Measurements from ENCODE around the gene CASK.

DNA sequence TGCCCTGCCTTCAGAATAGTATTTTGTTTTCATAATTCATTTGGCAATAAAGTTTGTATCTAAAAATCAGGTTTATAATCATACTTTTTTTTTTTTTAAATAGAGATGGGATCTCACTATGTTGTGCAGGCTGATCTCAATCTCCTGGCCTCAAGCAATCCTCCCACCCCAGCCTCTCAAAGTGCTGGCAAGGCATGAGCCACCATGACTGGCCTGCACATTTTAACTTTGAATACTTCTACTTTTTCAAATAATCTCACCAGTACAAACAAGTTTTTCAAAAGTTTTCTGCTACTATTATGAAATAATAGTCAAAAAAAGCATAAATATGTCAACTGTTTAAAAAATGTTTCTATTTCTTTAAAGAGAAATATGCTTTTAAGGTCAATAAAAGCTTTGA lies 304.1 kb downstream of the CASK start:
- TF ChIP-seq, protein P1, sequence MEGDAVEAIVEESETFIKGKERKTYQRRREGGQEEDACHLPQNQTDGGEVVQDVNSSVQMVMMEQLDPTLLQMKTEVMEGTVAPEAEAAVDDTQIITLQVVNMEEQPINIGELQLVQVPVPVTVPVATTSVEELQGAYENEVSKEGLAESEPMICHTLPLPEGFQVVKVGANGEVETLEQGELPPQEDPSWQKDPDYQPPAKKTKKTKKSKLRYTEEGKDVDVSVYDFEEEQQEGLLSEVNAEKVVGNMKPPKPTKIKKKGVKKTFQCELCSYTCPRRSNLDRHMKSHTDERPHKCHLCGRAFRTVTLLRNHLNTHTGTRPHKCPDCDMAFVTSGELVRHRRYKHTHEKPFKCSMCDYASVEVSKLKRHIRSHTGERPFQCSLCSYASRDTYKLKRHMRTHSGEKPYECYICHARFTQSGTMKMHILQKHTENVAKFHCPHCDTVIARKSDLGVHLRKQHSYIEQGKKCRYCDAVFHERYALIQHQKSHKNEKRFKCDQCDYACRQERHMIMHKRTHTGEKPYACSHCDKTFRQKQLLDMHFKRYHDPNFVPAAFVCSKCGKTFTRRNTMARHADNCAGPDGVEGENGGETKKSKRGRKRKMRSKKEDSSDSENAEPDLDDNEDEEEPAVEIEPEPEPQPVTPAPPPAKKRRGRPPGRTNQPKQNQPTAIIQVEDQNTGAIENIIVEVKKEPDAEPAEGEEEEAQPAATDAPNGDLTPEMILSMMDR (IDR thresholded peaks at IDR 0.05): no peak
- TF ChIP-seq POLR2A (IDR thresholded peaks at IDR 0.05) (no peak), EP300 (IDR thresholded peaks at IDR 0.05) (no peak)

Measured in sigmoid colon (tissue), 4 donors.